ENCODE data around the gene SDE2.

DNA sequence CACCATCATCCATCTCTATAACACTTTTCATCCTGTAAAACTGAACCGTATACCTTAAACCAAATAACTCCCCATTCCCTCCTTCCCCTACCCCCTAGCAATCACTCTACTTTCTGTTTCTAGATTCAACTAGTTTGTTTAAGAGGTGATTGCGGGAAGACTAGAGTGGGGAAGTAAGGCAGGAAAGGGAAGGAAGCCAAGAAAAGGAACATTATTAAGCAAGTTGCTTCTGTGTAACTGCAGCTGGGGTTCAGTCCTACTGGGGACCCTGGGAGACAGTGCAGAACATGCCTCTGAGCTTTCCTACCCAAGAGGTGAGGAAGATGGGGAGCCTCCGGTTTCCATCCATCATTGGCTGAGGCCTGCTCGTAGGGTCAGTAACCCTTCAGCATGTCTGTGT is 34.4 kb upstream of the SDE2 start:
- no peak for TF ChIP-seq EZH2 (IDR thresholded peaks at IDR 0.05; ENCODE audit: borderline replicate concordance, insufficient read depth, low read depth, low read length, poor library complexity, severe bottlenecking)
- TF ChIP-seq, protein P1, sequence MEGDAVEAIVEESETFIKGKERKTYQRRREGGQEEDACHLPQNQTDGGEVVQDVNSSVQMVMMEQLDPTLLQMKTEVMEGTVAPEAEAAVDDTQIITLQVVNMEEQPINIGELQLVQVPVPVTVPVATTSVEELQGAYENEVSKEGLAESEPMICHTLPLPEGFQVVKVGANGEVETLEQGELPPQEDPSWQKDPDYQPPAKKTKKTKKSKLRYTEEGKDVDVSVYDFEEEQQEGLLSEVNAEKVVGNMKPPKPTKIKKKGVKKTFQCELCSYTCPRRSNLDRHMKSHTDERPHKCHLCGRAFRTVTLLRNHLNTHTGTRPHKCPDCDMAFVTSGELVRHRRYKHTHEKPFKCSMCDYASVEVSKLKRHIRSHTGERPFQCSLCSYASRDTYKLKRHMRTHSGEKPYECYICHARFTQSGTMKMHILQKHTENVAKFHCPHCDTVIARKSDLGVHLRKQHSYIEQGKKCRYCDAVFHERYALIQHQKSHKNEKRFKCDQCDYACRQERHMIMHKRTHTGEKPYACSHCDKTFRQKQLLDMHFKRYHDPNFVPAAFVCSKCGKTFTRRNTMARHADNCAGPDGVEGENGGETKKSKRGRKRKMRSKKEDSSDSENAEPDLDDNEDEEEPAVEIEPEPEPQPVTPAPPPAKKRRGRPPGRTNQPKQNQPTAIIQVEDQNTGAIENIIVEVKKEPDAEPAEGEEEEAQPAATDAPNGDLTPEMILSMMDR (IDR thresholded peaks at IDR 0.05): no peak

Data from B cell (primary cell).